Measurements from ENCODE around the gene YIF1A. TPM values are rescaled to one million over a fixed set of nuclear protein-coding genes. Genes with fewer than 3 reads are reported as not detected.
"Not testable (repeated sequence)": the region's sequence is repeated elsewhere in the genome, so short reads cannot be mapped to it uniquely, and the experiment has no call there.

YIF1A gene
- polyA plus RNA-seq, 1 experiment, result 228 TPM

DNA sequence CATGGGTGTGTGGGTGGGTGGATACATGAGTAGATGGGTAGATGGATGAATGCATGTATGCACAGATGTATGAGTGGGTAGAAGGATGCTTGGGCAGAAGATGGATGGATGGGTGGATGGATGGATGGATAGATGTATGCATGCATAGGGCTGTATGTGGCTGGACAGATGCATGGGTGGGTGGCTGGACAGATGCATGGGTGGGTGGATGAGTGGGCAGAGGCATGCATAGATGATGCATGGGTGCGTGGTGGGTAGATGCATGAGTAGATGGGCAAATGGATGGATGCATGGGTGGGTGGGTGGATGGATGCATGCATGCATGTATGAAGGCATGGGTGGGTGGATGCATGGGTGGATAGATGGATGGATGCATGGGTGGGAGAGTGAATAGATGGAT, 34.7 kb upstream of the YIF1A start:
- no peak for DNase-seq (ENCODE audit: low read depth)
- ChIA-PET CTCF (interaction anchor here (4.0 kb wide), 1 partner anchor 10 kb away, joined by 77 read pairs; no protein-coding TSS in a partner anchor), POLR2A (no interaction called here)

DNA sequence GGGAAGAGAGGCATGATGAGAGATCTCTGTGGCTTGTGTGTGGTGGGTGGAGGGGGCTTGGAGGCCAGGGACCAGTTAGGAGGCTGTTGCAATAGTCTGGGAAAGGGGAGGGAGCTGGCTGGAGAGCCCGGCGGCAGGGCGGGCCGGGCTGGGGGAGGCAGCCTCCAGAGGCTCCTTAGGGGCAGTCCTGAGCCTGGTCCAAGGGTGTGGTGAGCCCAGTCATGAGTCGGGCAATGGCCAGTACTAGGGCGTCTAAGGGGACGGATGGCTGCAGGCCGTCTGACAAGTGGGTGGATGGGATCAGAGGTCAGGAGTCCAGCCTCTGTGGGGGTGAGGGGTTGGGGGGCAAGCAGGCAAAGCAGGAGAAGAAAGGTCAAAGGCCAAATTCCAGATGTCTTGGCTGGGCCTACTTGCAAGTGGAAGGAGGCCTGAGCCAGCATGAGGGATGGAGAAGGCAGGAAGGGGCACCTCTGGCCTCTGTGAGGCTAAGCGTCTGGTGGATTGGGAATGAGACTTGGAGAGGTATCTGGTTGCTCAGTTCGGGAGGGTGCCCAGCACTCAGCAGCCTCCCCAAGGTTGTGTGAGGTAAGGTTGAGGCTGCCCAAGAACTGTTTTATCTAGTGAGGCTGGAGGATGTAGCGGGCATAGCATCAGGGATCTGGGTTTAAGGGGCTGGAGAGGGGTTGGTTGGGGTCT, 33.9 kb upstream of the YIF1A start:
- TF ChIP-seq, protein P1, sequence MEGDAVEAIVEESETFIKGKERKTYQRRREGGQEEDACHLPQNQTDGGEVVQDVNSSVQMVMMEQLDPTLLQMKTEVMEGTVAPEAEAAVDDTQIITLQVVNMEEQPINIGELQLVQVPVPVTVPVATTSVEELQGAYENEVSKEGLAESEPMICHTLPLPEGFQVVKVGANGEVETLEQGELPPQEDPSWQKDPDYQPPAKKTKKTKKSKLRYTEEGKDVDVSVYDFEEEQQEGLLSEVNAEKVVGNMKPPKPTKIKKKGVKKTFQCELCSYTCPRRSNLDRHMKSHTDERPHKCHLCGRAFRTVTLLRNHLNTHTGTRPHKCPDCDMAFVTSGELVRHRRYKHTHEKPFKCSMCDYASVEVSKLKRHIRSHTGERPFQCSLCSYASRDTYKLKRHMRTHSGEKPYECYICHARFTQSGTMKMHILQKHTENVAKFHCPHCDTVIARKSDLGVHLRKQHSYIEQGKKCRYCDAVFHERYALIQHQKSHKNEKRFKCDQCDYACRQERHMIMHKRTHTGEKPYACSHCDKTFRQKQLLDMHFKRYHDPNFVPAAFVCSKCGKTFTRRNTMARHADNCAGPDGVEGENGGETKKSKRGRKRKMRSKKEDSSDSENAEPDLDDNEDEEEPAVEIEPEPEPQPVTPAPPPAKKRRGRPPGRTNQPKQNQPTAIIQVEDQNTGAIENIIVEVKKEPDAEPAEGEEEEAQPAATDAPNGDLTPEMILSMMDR (IDR thresholded peaks at IDR 0.05; ENCODE audit: insufficient read depth, low read depth, low read length), result no peak
- no peak for DNase-seq (ENCODE audit: low read depth)
- H3K27me3 ChIP-seq (ENCODE audit: control insufficient read depth, insufficient read depth, low read length), result no peaks in the 10 kb centered on the region
- ChIA-PET CTCF (interaction anchor here (1.7 kb wide), 1 partner anchor 10 kb away, joined by 7 read pairs; no protein-coding TSS in a partner anchor), POLR2A (no interaction called here)
- no peaks in the 10 kb centered on the region for H3K36me3 ChIP-seq (ENCODE audit: control insufficient read depth, insufficient read depth, low read length)
- H3K4me3 ChIP-seq (ENCODE audit: low read depth, low read length), result no peak overlapping the region

More for the DNA sequence above, 34.7 kb upstream of the YIF1A start:
- H3K27me3 ChIP-seq (ENCODE audit: control insufficient read depth, insufficient read depth, low read length), result no peaks in the 10 kb centered on the region
- TF ChIP-seq, protein P1 (IDR thresholded peaks at IDR 0.05; ENCODE audit: insufficient read depth, low read depth, low read length), result no peak
- H3K36me3 ChIP-seq (ENCODE audit: control insufficient read depth, insufficient read depth, low read length), result no peaks in the 10 kb centered on the region
- no peak overlapping the region for H3K4me3 ChIP-seq (ENCODE audit: low read depth, low read length)

DNA sequence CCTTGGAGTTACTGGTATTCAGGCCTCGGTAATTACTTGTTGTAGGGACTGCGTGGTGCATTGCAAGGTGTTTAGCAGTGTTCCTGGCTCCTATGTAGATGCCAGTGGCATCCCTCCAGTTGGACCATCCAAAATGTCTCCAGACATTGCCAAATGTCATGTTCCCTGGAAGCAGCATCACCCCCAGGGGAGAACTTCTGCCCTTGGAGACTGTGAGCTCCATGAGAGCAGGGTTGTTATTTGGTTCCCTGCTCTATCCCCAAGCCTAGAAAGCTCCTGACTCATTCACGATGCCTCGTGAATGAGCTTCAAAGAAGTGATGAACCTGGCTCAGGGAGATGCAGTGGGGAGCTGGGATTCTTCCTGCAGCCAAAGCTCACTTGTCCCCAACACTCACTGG, 32.7 kb upstream of the YIF1A start:
- no peak for DNase-seq (ENCODE audit: low read depth)
- H3K36me3 ChIP-seq (ENCODE audit: control insufficient read depth, insufficient read depth, low read length), result no peaks in the 10 kb centered on the region
- no peak overlapping the region for H3K4me3 ChIP-seq (ENCODE audit: low read depth, low read length)
- ChIA-PET CTCF (interaction anchor here (1.3 to 1.7 kb wide), 3 partner anchors 8 to 14 kb away, joined by 4 to 7 read pairs (median 4); partner anchors contain the start of gene RIN1), POLR2A (no interaction called here)
- TF ChIP-seq, protein P1 (IDR thresholded peaks at IDR 0.05; ENCODE audit: insufficient read depth, low read depth, low read length), result no peak
- no peaks in the 10 kb centered on the region for H3K27me3 ChIP-seq (ENCODE audit: control insufficient read depth, insufficient read depth, low read length)

DNA sequence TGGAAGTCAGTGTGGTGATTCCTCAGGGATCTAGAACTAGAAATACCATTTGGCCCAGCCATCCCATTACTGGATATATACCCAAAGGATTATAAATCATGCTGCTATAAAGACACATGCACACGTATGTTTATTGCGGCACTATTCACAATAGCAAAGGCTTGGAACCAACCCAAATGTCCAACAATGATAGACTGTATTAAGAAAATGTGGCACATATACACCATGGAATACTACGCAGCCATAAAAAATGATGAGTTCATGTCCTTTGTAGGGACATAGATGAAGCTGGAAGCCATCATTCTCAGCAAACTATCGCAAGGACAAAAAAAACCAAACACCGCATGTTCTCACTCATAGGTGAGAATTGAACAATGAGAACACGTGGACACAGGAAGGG, 31.8 kb upstream of the YIF1A start:
- POLR2A ChIA-PET; H3K27me3 ChIP-seq (ENCODE audit: control insufficient read depth, insufficient read depth, low read length); H3K36me3 ChIP-seq (ENCODE audit: control insufficient read depth, insufficient read depth, low read length); DNase-seq (ENCODE audit: low read depth); CTCF ChIA-PET; H3K4me3 ChIP-seq (ENCODE audit: low read depth, low read length): not testable (repeated sequence)

DNA sequence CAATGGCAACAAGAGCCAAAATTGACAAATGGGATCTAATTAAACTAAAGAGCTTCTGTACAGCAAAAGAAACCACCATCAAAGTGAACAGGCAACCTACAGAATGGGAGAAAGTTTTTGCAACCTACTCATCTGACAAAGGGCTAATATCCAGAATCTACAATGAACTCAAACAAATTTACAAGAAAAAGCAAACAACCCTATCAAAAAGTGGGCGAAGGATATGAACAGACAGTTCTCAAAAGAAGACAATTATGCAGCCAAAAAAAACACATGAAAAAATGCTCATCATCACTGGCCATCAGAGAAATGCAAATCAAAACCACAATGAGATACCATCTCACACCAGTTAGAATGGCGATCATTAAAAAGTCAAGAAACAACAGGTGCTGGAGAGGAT, 31.3 kb upstream of the YIF1A start:
- DNase-seq (ENCODE audit: low read depth); H3K36me3 ChIP-seq (ENCODE audit: control insufficient read depth, insufficient read depth, low read length); H3K27me3 ChIP-seq (ENCODE audit: control insufficient read depth, insufficient read depth, low read length); H3K4me3 ChIP-seq (ENCODE audit: low read depth, low read length); POLR2A ChIA-PET; CTCF ChIA-PET: not testable (repeated sequence)

DNA sequence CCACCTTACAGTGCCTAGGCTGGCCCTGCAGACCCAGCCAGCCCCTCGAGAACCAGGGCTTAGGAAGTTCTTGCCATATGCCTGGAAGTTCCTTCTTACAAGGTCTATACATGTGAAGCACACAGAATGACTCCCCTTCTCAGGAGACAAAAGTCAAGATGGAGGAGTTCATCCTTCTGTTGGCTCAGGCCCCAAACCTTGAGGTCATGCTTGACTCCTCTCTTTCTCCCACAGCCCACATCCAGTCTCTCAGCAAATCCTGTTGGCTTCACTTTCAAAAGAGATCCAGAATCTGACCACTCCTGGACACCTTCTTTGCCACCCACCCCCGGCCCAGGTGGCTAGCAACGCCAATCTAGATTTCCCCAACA, 29.6 kb upstream of the YIF1A start:
- no peak for DNase-seq (ENCODE audit: low read depth)
- Histone ChIP-seq H3K27me3 (ENCODE audit: control insufficient read depth, insufficient read depth, low read length) (no peaks in the 10 kb centered on the region), H3K36me3 (ENCODE audit: control insufficient read depth, insufficient read depth, low read length) (no peaks in the 10 kb centered on the region; the same call in 1 of the 2 replicates), H3K4me3 (ENCODE audit: low read depth, low read length) (no peak overlapping the region)
- CTCF ChIA-PET, result interaction anchor here (0.6 to 11.3 kb wide), 5 partner anchors 8 to 74 kb away, joined by 3 to 188 read pairs (median 17); partner anchors contain the start of gene RIN1
- POLR2A ChIA-PET, result interaction anchor here (0.8 kb wide), 1 partner anchor 30 kb away, joined by 6 read pairs; the partner anchor contains the start of gene YIF1A
- TF ChIP-seq, protein P1 (IDR thresholded peaks at IDR 0.05; ENCODE audit: insufficient read depth, low read depth, low read length), result no peak
